GM21526 (cell line): ENCODE data around the gene TBL1Y.
"Not testable (repeated sequence)": the region's sequence is repeated elsewhere in the genome, so short reads cannot be mapped to it uniquely, and the experiment has no call there.

Experiments used
- ATAC-seq: cut with Tn5 transposase; IDR thresholded peaks from one replicate; pipeline ENCODE4 v1.9.1; 2021; ENCODE audit warnings: moderate library complexity; ENCODE audit not compliant: unreplicated experiment, low FRiP score

The TBL1Y gene

GRCh38 chrY:6910372-6911252, at the start of gene TBL1Y:
TSS of gene TBL1Y (plus strand) at chrY:6910697. CDS start at chrY:7025085, 114,388 bp downstream.
- ATAC-seq, result no peak

- ATAC-seq, result no peak
Measured at GRCh38 chrY:6894496-6894895, 16.0 kb upstream of the TBL1Y start.

DNA sequence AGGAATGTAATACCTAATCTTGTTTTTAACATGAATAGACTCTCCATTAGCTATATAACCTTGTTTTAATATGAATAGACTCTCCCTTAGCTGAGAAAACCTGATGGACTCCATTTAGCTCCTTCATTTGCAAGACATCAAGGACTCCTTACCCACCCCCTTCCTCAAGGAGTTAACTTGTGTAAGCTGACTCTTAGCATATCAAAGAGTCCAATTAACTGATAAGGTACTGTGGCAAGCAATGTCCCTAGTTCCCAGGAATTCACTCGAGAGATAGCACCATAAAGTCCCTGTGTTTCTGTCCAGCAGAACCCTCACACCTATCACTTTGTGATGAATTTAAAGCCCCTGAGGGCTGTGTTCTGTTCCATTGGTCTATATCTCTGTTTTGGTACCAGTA, 15.3 kb upstream of the TBL1Y start:
- ATAC-seq, result no peak

DNA sequence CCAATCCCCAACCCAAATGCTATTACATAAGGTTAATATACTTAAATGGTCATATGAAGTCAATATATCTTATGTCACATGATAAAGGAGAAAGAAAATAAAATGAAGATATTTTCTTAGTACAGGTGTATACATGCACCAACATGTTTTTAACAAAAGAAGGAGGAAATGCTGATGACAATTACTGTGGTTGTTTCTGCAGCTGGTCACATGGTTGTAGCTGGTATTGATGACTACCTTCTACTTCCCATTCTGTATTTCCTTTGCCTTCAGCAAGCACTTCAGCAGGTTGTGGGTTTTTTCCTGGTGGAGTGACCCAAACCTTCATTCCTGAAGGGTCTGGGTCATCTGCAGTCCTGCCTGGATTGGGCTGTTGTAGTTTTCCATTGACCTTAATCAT, 8.4 kb upstream of the TBL1Y start:
- not testable (repeated sequence) for ATAC-seq

- ATAC-seq, result no peak
Measured at GRCh38 chrY:6907591-6907990, 2.9 kb upstream of the TBL1Y start.

DNA sequence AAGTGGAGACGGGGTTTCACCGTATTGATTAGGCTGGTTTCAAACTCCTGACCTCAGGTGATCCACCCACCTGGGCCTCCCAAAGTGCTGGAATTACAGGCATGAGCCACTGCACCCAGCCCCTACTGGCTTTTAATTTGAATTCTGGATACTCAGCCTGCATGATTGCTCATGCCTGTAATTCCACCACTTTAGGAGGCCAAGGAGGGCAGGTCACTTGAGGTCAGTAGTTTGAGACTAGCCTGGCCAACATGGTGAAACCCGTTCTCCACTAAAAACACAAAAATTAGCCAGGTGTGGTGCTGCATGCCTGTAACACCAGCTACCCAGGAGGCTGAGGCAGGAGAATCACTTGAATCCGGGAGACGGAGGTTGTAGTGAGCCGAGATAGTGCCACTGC, 2.5 kb upstream of the TBL1Y start:
- not testable (repeated sequence) for ATAC-seq

DNA sequence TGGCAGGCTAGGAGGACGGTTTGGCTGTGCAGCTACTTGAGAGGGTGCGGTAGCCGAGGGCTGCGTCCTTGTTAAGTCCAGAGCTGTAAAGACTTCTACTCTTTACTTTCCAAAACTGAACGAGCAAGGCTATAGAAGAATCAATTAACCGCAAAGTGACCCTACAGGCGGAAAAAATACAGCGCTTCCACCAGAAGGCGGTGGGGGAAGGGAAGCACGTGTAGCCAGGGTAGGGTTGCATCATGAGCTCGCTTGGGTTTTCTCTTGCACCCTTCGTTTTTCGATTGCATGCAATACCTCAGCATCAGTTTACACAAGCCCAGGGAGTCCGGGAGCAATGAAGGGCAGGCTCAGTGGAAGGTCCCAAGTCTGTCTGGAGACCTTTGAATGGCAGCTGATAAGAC, 1.4 kb upstream of the TBL1Y start:
- ATAC-seq, result no peak

- no peak for ATAC-seq
Measured at GRCh38 chrY:6909856-6910255, 641 bp upstream of the TBL1Y start.

- no peak for ATAC-seq
Measured at GRCh38 chrY:6911253-6911881, 870 bp downstream of the TBL1Y start, which contains the start of gene AMELY. TSS of gene AMELY (minus strand) at chrY:6911752. CDS start at chrY:6872608, 39,144 bp downstream.

DNA sequence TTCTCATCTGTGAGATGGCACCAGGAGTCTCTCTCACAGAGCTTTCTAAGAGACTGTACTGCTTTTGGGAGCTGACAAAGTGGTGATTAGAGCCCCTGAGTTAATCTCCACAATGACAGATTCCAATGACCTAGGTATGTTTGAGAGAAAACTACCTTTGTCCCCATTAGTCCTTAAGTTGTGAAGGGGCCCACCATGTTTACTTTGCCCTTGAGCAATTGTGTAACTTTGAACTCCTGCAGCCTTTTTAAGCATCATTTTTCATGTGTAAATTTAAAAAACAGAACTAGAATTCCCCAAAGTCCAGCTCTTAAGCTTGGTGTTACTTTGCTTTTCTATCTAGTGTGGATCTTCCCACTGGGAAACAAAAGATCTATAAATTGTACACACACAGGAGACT, 2.9 kb downstream of the TBL1Y start:
- ATAC-seq, result no peak

DNA sequence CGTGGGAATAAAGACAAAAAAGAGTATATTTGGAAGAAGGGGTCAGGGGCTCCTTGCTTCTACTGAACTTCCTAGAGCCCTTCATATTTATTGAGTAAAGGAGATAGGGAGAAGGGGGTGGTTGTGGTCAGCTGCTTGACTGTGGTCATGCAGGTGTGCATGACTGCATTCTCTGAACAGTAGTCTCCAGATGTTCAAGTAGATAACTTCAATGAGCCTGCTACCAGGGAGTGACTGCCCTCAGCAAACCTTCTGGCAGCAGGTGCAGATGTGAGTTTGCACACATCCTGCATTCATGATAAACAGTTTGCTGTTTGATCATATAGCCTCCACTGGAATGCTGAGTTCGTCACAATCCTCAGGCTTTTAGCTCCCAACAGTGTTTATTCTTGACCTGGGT, 10.6 kb downstream of the TBL1Y start:
- ATAC-seq, result no peak

- ATAC-seq, result no peak
Measured at GRCh38 chrY:6928265-6928664, 17.8 kb downstream of the TBL1Y start.

GRCh38 chrY:6929237-6929636, 18.7 kb downstream of the TBL1Y start:
- no peak for ATAC-seq

- ATAC-seq, result no peak
Measured at GRCh38 chrY:6931779-6932396, 21.4 kb downstream of the TBL1Y start.

GRCh38 chrY:6935497-6935896, 25.0 kb downstream of the TBL1Y start:
- no peak for ATAC-seq

GRCh38 chrY:6947695-6948094, 37.2 kb downstream of the TBL1Y start:
- no peak for ATAC-seq

DNA sequence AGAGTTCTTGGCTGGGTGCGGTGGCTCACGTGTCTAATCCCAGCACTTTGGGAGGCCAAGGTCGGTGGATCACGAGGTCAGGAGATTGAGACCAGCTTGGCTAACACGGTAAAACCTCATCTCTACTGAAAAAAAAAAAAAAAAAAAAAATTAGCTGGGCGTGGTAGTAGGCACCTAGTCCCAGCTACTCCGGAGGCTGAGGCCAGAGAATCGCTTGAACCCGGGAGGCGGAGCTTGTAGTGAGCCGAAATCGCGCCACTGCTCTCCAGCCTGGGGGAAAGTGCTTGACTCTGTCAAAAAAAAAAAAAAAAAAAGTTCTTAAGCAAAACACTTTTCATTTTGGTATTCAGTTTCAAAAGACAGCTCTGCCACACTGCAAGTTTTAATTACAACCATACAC, 37.9 kb downstream of the TBL1Y start:
- no peak for ATAC-seq

DNA sequence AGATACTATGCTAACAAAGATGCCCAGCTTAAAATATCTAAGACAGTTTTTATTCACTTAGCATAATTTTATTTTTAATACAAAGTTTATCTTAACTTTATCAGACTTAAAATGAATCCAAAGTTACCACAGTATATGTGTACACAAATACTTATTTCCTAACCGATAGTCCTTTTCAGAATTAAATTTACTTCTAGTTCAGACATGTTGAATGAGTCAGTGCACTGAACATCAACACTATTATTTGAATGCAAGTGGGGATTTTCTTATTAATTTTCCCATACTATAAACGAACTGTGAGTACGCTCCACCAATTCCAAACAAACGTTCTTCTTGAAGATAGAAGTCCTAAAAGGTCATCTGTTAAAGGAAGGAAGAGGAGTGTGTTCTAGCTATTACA, 39.5 kb downstream of the TBL1Y start:
- ATAC-seq, result no peak

- no peak for ATAC-seq
Measured at GRCh38 chrY:6964732-6965131, 54.2 kb downstream of the TBL1Y start.

DNA sequence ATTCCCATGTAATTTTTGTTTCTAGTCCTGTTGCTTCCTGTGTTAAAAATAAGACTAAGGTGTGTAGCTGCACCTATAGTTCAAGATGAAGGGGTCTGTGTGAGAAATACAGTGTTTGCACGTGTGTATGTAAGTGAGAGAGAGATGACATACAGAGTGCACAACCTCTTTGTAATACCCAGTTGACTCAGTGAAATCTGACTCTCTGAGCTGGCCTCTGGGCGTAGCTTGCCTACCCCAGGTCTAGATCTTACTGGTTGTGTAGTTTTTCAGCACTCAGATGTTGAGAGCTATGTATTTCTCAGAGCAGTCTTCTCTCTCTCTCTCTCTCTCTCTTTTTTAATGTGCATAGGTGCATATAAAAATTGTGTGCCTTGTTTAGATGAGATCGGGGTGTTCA, 56.0 kb downstream of the TBL1Y start:
- ATAC-seq, result no peak

GRCh38 chrY:6967736-6968135, 57.2 kb downstream of the TBL1Y start:
- no peak for ATAC-seq
